H1 (cell line): ENCODE results near the gene SSX2IP. TPM values are rescaled to one million over a fixed set of nuclear protein-coding genes. Genes with fewer than 3 reads are reported as not detected.

Experiments
- CBX5 ChIP-seq: fragments of 300-800, 300-1000 bp; sonication (generic); IDR thresholded peaks from 2 replicates; pipeline ENCODE4 v1.7.1; 2016; ENCODE audit warnings: antibody characterized with exemption, low read length, low read depth
- EZH2 ChIP-seq: fragments of 200-600 bp; sonication (generic); IDR thresholded peaks from 2 replicates; pipeline ENCODE4 v1.7.1; 2012; ENCODE audit warnings: low read depth, mild to moderate bottlenecking, moderate library complexity, low read length, inconsistent platforms; ENCODE audit not compliant: severe bottlenecking
- JUN ChIP-seq: IDR thresholded peaks from 2 replicates; pipeline ENCODE4 v1.6.1; 2011; ENCODE audit warnings: low read depth, mild to moderate bottlenecking, improper control_type of control experiment, low read length
- NRF1 ChIP-seq: IDR thresholded peaks from 2 replicates; pipeline ENCODE4 v1.6.1; 2011; ENCODE audit warnings: mild to moderate bottlenecking, low read depth, low read length, improper control_type of control experiment
- PHF8 ChIP-seq: fragments of 200-600 bp; sonication (generic); conservative IDR thresholded peaks from 2 replicates; pipeline ENCODE4 v1.7.1; 2012; ENCODE audit warnings: low read depth, mild to moderate bottlenecking, inconsistent platforms, low read length, moderate library complexity
- RFX5 ChIP-seq: IDR thresholded peaks from 2 replicates; pipeline ENCODE4 v1.6.1; 2011; ENCODE audit warnings: low read depth, low read length, improper control_type of control experiment, borderline replicate concordance
- TBP ChIP-seq: IDR thresholded peaks from 2 replicates; pipeline ENCODE4 v1.6.1; 2011; ENCODE audit warnings: low read depth, low read length, improper control_type of control experiment
- polyA plus RNA-seq, 7 experiments: library from polyadenylated mRNA; depleted of rRNA in 3 of 7; stranded (reverse) in 5 of 7; unstranded in 2 of 7; fragments of >200 nt in 5 of 7; fragments of 200-250 nt in 2 of 7; gene quantifications; 1 replicate in 5 of 7; 2 replicates in 1 of 7; 4 replicates in 1 of 7; pipeline versions ENCODE4 v1.2.1 to v1.2.3, GENCODE V29; 2011 to 2013; ENCODE audit warnings: missing spikeins in 2 of 7, mixed read lengths in 2 of 7
- total RNA-seq: library from RNA; stranded (reverse); fragmentation: NEBNext Ultra II Directional; extraction: Animal tissue kit (Norgen Biotek cat#: 25700); gene quantifications from 2 replicates; pipeline ENCODE4 v1.2.1, GENCODE V29; 2021

Gene SSX2IP
- total and polyA plus RNA-seq, 2 of the 8 experiments (the other 6 are each of a cell fraction or from before 2014, with no cell fraction given) = 4.0 to 31.3 TPM

DNA sequence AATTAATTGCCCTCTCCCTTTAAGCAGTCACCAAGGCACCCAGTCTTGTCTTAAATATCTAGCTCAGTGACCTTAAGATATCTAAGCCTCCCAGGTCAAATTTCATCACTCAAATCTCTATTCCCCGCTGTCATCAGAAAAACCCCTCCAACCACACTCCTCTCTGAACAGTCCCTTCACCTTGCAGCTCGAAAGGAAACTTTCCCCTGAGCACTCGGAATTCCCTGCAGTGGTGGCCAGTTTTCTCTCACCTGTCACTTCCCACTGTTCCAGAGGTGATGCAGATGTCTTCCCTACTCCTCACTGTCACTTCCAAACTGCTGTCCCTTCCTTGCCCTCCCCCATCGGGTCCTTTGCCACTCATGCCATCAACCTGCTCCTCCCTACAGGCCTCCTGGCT lies 15.3 kb upstream of the SSX2IP start (continued):
- TF ChIP-seq PHF8 (no peak), JUN (no peak), EZH2 (no peak), NRF1 (no peak), CBX5 (no peak), RFX5 (no peak), TBP (no peak)
- TF ChIP-seq, all 59 proteins: peak for 0
